Mesothelial cell of epicardium (in vitro differentiated cells): ENCODE data around the gene ABCA2. TPM values are rescaled to one million over a fixed set of nuclear protein-coding genes. Genes with fewer than 3 reads are reported as not detected.

Experiments used
- DNase-seq, 2 experiments: peaks; one replicate each; pipeline ENCODE4 v3.0.0; 2021; ENCODE audit warnings: low spot score in 2 of 2; ENCODE audit not compliant: unreplicated experiment in 2 of 2
- H3K27ac Mint-ChIP-seq: 2 replicates; pipeline ENCODE4 v1.8.0; 2021; ENCODE audit warnings: mixed read lengths
- H3K27me3 Mint-ChIP-seq: 2 replicates; pipeline ENCODE4 v1.8.0; 2021; ENCODE audit warnings: low read depth, mixed read lengths
- H3K36me3 Mint-ChIP-seq: 2 replicates; pipeline ENCODE4 v1.8.0; 2021; ENCODE audit warnings: mixed read lengths
- H3K4me1 Mint-ChIP-seq: 2 replicates; pipeline ENCODE4 v1.8.0; 2021; ENCODE audit warnings: mixed read lengths
- H3K4me3 Mint-ChIP-seq: 2 replicates; pipeline ENCODE4 v1.8.0; 2021; ENCODE audit warnings: mild to moderate bottlenecking, moderate library complexity, mixed read lengths
- H3K9me3 Mint-ChIP-seq: 2 replicates; pipeline ENCODE4 v1.8.0; 2021; ENCODE audit warnings: mixed read lengths
- CTCF ChIP-seq: fragments of 200-600 bp; sonication (generic); IDR thresholded peaks from one replicate; pipeline ENCODE4 v1.5.0; 2021; ENCODE audit warnings: antibody characterized with exemption; ENCODE audit not compliant: unreplicated experiment
- total RNA-seq: library from RNA; stranded (reverse); gene quantifications from 3 replicates; pipeline ENCODE4 v1.2.1, GENCODE V29; 2021

Gene ABCA2
- total RNA-seq, 1 donor from 2014 or later: 58.7 TPM

- peaks cover under 1% of the 10 kb centered on the region for H3K4me1 Mint-ChIP-seq
- H3K27ac Mint-ChIP-seq: no peak overlapping the region
- no peak for DNase-seq
- H3K9me3 Mint-ChIP-seq: no peaks in the 10 kb centered on the region
- H3K36me3 Mint-ChIP-seq: no peaks in the 10 kb centered on the region
- peaks cover 15% of the 10 kb centered on the region for H3K27me3 Mint-ChIP-seq
- no peak overlapping the region for H3K4me3 Mint-ChIP-seq
- TF ChIP-seq CTCF: no peak
These were observed 11.8 kb upstream of the ABCA2 start for GRCh38 chr9:137039611-137040366.

GRCh38 chr9:137038916-137039315, 10.9 kb upstream of the ABCA2 start:
- TF ChIP-seq CTCF: no peak
- H3K4me3 Mint-ChIP-seq: no peak overlapping the region
- H3K27me3 Mint-ChIP-seq: peaks cover 7% of the 10 kb centered on the region
- no peak for DNase-seq
- H3K36me3 Mint-ChIP-seq: no peaks in the 10 kb centered on the region
- H3K4me1 Mint-ChIP-seq: no peaks in the 10 kb centered on the region
- no peaks in the 10 kb centered on the region for H3K9me3 Mint-ChIP-seq
- H3K27ac Mint-ChIP-seq: no peak overlapping the region

GRCh38 chr9:137037483-137037882, 9.4 kb upstream of the ABCA2 start:
- no peaks in the 10 kb centered on the region for H3K36me3 Mint-ChIP-seq

GRCh38 chr9:137037035-137037434, 9.0 kb upstream of the ABCA2 start:
- Mint-ChIP-seq H3K36me3 (no peaks in the 10 kb centered on the region), H3K4me3 (no peak overlapping the region), H3K9me3 (no peaks in the 10 kb centered on the region), H3K27ac (no peak overlapping the region), H3K4me1 (no peaks in the 10 kb centered on the region), H3K27me3 (no peaks in the 10 kb centered on the region)
- no peak for DNase-seq
- no peak for TF ChIP-seq CTCF

More at GRCh38 chr9:137037483-137037882, 9.4 kb upstream of the ABCA2 start:
- no peak for TF ChIP-seq CTCF
- H3K27ac Mint-ChIP-seq: no peak overlapping the region
- H3K4me3 Mint-ChIP-seq: no peak overlapping the region
- DNase-seq: no peak
- H3K27me3 Mint-ChIP-seq: no peaks in the 10 kb centered on the region
- H3K4me1 Mint-ChIP-seq: no peaks in the 10 kb centered on the region
- no peaks in the 10 kb centered on the region for H3K9me3 Mint-ChIP-seq

GRCh38 chr9:137035937-137036336, 7.9 kb upstream of the ABCA2 start:
- H3K27me3 Mint-ChIP-seq: no peaks in the 10 kb centered on the region
- H3K9me3 Mint-ChIP-seq: no peaks in the 10 kb centered on the region
- H3K4me1 Mint-ChIP-seq: no peaks in the 10 kb centered on the region
- no peak overlapping the region for H3K27ac Mint-ChIP-seq
- TF ChIP-seq CTCF: no peak
- no peaks in the 10 kb centered on the region for H3K36me3 Mint-ChIP-seq
- H3K4me3 Mint-ChIP-seq: no peak overlapping the region
- no peak for DNase-seq
